K562 (cell line): Measurements from ENCODE around the gene KAT7.

ENCODE experiments used
- ATF4 ChIP-seq: fragments of 450-650 bp; formaldehyde crosslinking; IDR thresholded peaks from 2 replicates; pipeline ENCODE4 v1.4.0; 2022; ENCODE audit warnings: mild to moderate bottlenecking, moderate library complexity
- ELK1 ChIP-seq: sonication (generic); formaldehyde crosslinking; IDR thresholded peaks from 2 replicates; pipeline ENCODE4 v1.8.1; 2022; ENCODE audit warnings: missing genetic modification reagents
- FOS ChIP-seq: IDR thresholded peaks from 3 replicates; pipeline ENCODE4 v1.6.1; 2011; ENCODE audit not compliant: insufficient read length; ENCODE audit errors: extremely low read depth
- MAFF ChIP-seq: IDR thresholded peaks from 2 replicates; pipeline ENCODE4 v1.6.1; 2012; ENCODE audit warnings: low read length, improper control_type of control experiment
- PCBP2 ChIP-seq: fragments of 200-400 bp; formaldehyde crosslinking; IDR thresholded peaks from 2 replicates; pipeline ENCODE4 v1.6.1; 2018; ENCODE audit warnings: low read length, low read depth, mild to moderate bottlenecking, moderate library complexity; ENCODE audit not compliant: poor library complexity, severe bottlenecking
- SOX6 ChIP-seq: fragments of 450-650 bp; IDR thresholded peaks from 2 replicates; pipeline ENCODE4 v1.6.1; 2014; ENCODE audit warnings: mild to moderate bottlenecking
- ZNF274 ChIP-seq: IDR thresholded peaks from 2 replicates; pipeline ENCODE4 v1.6.1; 2011; ENCODE audit warnings: low read depth, mild to moderate bottlenecking, low read length, moderate library complexity, borderline replicate concordance

DNA sequence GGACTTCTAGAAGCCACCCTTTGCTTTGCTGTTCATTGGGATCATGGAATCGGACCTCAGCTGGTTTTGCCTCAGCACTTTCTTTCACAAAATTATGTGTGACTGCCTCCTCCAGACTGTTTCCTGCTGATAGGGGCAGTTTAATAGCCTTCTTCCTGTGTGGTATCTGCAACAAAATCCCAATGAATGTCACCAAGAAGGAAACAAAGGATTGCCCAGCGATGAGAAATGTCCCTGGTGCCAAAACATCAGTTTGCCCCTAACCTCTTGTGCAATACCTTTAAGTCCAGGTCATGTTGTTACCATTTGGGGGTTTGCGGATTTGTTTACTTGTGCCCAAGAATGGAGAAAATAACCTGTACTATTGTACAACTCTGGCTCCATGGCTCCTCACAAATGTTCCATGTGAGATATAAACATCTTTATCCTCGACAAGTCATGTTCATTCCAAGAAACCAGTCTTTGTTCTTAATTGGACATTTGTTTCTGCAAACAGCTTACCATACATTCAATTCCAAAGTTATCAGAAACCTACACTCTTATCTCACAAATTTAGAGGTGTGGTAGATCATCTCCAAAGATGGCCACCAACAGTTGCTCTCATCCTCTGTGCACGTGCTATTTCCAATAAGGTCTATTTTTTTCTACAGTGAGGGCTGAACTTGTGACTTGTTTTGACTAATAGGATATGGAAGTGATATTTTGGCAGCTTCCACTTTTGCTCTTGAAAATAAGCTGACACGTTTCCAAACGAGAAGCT, 44.5 kb downstream of the KAT7 start:
- TF ChIP-seq ATF4 (CRISPR knock-in tag) (peak; percentile 44; the same call in 1 of the 2 replicates), PCBP2 (no peak), ZNF274 (no peak), MAFF (no peak), FOS (no peak), ELK1 (no peak), SOX6 (peak; percentile 91)
